ENCODE measurements around the gene HSPH1. TPM values are rescaled to one million over a fixed set of nuclear protein-coding genes. Genes with fewer than 3 reads are reported as not detected.

The HSPH1 gene
- total and polyA plus RNA-seq, 11 donors = 24.6 to 88.1 (median 44.5) TPM

GRCh38 chr13:31150315-31150985 is 11.3 kb downstream of the HSPH1 start:
- Histone ChIP-seq H3K36me3 (peaks cover 0 to 100% (median 100%) of the 10 kb centered on the region in 9 donors), H3K4me3 (no peak overlapping the region), H3K4me1 (no peaks in the 10 kb centered on the region), H3K27ac (no peak overlapping the region), H3K27me3 (no peaks in the 10 kb centered on the region), H3K9me3 (no peaks in the 10 kb centered on the region)
- no peak for TF ChIP-seq POLR2A (IDR thresholded peaks at IDR 0.05)
- WGBS, 4 donors = 63 to 76% (median 69%) methylated on average over 4 of the region's 4 CpGs
- ATAC-seq = no peak
- no peak for DNase-seq
- intact Hi-C loops (cut with DNase I) = no loop called here

DNA sequence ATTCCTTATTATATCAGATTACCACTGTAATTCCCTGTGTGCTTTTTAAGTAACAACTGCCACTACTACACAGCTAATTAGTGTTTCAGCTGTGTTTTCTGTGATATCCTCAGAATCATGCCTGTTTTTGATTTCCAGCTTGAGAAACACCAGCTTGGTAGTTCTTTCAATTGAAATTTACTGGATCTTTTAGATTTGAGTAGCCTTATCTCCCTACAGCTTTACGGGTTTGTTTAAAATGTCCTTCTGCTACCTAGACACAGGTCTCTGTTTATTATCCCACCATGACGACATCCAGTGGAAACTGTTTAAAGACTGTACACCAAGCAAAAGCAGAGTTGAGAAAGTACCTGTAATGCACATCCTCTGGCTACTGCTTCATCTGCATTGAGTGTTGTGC is 12.1 kb downstream of the HSPH1 start:
- no peaks in the 10 kb centered on the region for H3K4me1 ChIP-seq
- H3K9me3 ChIP-seq = no peaks in the 10 kb centered on the region
- no peak for TF ChIP-seq POLR2A (IDR thresholded peaks at IDR 0.05)
- TF ChIP-seq, protein P1, sequence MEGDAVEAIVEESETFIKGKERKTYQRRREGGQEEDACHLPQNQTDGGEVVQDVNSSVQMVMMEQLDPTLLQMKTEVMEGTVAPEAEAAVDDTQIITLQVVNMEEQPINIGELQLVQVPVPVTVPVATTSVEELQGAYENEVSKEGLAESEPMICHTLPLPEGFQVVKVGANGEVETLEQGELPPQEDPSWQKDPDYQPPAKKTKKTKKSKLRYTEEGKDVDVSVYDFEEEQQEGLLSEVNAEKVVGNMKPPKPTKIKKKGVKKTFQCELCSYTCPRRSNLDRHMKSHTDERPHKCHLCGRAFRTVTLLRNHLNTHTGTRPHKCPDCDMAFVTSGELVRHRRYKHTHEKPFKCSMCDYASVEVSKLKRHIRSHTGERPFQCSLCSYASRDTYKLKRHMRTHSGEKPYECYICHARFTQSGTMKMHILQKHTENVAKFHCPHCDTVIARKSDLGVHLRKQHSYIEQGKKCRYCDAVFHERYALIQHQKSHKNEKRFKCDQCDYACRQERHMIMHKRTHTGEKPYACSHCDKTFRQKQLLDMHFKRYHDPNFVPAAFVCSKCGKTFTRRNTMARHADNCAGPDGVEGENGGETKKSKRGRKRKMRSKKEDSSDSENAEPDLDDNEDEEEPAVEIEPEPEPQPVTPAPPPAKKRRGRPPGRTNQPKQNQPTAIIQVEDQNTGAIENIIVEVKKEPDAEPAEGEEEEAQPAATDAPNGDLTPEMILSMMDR (IDR thresholded peaks at IDR 0.05) = no peak
- WGBS, 4 donors = 92 to 96% (median 94%) methylated on average over 2 of the region's 2 CpGs
- no peak overlapping the region for H3K4me3 ChIP-seq
- no peak for ATAC-seq
- H3K27me3 ChIP-seq = no peaks in the 10 kb centered on the region
- intact Hi-C loops (cut with DNase I) = no loop called here
- no peak overlapping the region for H3K27ac ChIP-seq
- DNase-seq = no peak
- H3K36me3 ChIP-seq = peaks cover 0 to 100% (median 100%) of the 10 kb centered on the region in 9 donors

- TF ChIP-seq, protein P1 (IDR thresholded peaks at IDR 0.05) = no peak
- no peak for TF ChIP-seq POLR2A (IDR thresholded peaks at IDR 0.05)
- no peaks in the 10 kb centered on the region for H3K9me3 ChIP-seq
- no peak for ATAC-seq
- no peaks in the 10 kb centered on the region for H3K4me1 ChIP-seq
- no peak overlapping the region for H3K4me3 ChIP-seq
- H3K36me3 ChIP-seq = peaks cover 0 to 100% (median 100%) of the 10 kb centered on the region in 9 donors
- no peaks in the 10 kb centered on the region for H3K27me3 ChIP-seq
- WGBS, 4 donors = 97 to 99% (median 98%) methylated on average over 4 of the region's 4 CpGs
- DNase-seq = no peak
- no peak overlapping the region for H3K27ac ChIP-seq
- intact Hi-C loops (cut with DNase I) = no loop called here
These were observed 16.3 kb downstream of the HSPH1 start for GRCh38 chr13:31145417-31145816.

DNA sequence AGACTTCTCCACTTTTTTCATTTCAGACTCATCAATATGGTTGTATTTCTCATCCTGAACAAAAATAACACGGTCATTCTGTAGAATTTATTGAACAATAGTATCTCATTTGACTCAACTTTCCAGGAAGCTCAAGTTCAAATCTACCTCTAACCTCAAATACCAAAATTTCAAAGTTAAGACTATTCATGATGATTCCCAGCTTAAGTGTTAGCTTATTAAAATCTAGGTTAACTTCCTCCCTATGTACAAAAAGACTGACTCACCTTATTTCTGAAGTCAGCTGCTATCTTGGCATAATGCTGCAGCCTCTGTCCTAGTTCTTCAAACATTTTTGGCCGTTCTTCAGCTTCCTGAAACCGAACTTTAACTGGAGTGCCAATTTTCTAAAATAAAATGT is 23.2 kb downstream of the HSPH1 start:
- no peak for DNase-seq
- H3K4me3 ChIP-seq = no peak overlapping the region
- H3K27me3 ChIP-seq = no peaks in the 10 kb centered on the region
- 91 to 96% (median 95%) methylated on average over 3 of the region's 3 CpGs for WGBS, 4 donors
- intact Hi-C loops (cut with DNase I) = no loop called here
- ATAC-seq = no peak
- TF ChIP-seq, protein P1 (IDR thresholded peaks at IDR 0.05) = no peak
- TF ChIP-seq POLR2A (IDR thresholded peaks at IDR 0.05) = no peak
- H3K9me3 ChIP-seq = no peaks in the 10 kb centered on the region
- H3K4me1 ChIP-seq = no peaks in the 10 kb centered on the region
- H3K36me3 ChIP-seq = peaks cover 11 to 94% (median 87%) of the 10 kb centered on the region in 9 donors
- no peak overlapping the region for H3K27ac ChIP-seq

GRCh38 chr13:31136724-31137123 is 25.0 kb downstream of the HSPH1 start:
- H3K27ac ChIP-seq = no peak overlapping the region
- ATAC-seq (no peak), DNase-seq (no peak)
- H3K9me3 ChIP-seq = no peaks in the 10 kb centered on the region
- TF ChIP-seq POLR2A (IDR thresholded peaks at IDR 0.05) = no peak
- intact Hi-C loops (cut with DNase I) = no loop called here
- no peak overlapping the region for H3K4me3 ChIP-seq
- H3K27me3 ChIP-seq = no peaks in the 10 kb centered on the region
- H3K4me1 ChIP-seq = no peaks in the 10 kb centered on the region
- peaks cover 11 to 77% (median 69%) of the 10 kb centered on the region in 9 donors for H3K36me3 ChIP-seq

Data from heart left ventricle (tissue), 16 donors.